ENCODE measurements around the gene ERI3. TPM values are rescaled to one million over a fixed set of nuclear protein-coding genes. Genes with fewer than 3 reads are reported as not detected.
A peak's percentile ranks its signal among the peaks of the same experiment; 100 is the strongest.

ERI3 gene
- total and polyA plus RNA-seq, 4 donors = 68.7 to 125 (median 107) TPM

DNA sequence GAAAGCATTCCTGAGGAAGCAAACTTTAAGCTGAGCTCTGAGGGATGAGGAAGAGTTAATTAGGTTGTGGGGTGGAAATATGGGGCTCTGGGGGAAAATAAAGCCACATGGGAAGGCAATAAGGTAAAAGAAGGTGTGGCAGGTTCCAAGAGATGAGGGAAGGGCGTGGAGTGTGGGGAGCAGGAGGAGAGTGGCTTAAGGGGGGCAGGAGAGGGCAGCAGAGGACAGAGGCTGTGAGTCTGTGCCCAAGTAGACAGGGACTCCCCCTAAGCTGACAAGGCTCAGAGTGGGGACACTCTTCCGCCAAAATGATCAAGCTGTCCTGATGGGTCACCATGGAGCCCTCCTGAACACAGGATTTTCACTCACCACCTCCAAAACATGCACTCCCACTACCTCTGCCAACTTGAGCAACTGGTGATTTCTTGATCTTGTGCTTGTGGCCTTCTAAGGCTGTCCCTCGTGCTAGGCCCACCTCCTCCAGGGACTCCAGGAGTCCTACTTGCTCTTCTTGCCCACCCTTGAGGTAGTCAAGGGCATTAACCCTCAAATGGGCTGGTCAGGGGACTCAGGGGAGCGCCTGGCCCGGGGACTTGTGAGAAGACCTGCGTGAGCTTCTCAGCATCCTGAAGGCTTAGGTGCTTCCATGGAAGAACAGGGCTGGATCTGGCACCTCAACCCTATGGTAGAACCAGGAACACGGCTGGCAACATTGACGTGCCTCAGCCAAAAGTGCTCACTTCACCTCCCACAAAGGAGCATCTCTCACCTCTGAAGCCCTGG is 118.4 kb downstream of the ERI3 start:
- no peak overlapping the region for H3K4me3 ChIP-seq (ENCODE audit: low read depth, low read length)
- H3K4me1 ChIP-seq (ENCODE audit: control insufficient read depth, insufficient read depth, low read length) = peaks cover 41% of the 10 kb centered on the region
- DNase-seq (ENCODE audit: low read depth in 4 of 6, low spot score in 6 of 6) = no peak
- H3K9me3 ChIP-seq (ENCODE audit: control insufficient read depth, insufficient read depth, low read length) = no peaks in the 10 kb centered on the region
- H3K27ac ChIP-seq (ENCODE audit: low read depth, low read length) = no peak overlapping the region
- H3K36me3 ChIP-seq (ENCODE audit: control insufficient read depth, insufficient read depth, low read length) = peaks cover 21% of the 10 kb centered on the region
- no peaks in the 10 kb centered on the region for H3K27me3 ChIP-seq (ENCODE audit: control insufficient read depth, insufficient read depth, low read length)
- WGBS (ENCODE audit: insufficient coverage) = 91% methylated on average over 8 of the region's 8 CpGs

DNA sequence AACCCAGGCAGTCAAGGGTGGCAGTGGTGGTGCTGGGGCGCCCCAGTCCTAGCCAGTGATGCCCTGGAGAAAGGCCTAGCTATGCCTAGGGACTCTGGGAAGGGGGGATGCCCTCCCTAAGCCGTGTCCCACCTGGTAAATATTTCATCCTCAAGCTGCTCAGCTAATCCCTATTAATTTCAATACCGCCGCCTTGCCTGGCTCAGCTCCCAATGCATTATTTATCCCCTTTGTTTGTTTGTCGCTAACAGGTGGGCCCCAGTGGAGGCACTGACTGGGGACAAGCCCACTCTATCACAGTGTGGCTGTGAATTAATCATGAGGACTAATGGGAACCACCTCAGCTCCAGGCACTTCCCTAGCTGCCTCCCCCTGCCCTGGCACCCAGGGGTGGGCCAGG is 119.2 kb downstream of the ERI3 start:
- DNase-seq (ENCODE audit: low read depth in 4 of 6, low spot score in 6 of 6) = peak in 1 of 6 donors; percentile 43
- no peaks in the 10 kb centered on the region for H3K27me3 ChIP-seq (ENCODE audit: control insufficient read depth, insufficient read depth, low read length)
- H3K9me3 ChIP-seq (ENCODE audit: control insufficient read depth, insufficient read depth, low read length) = no peaks in the 10 kb centered on the region
- H3K4me1 ChIP-seq (ENCODE audit: control insufficient read depth, insufficient read depth, low read length) = peaks cover 34% of the 10 kb centered on the region
- H3K27ac ChIP-seq (ENCODE audit: low read depth, low read length) = no peak overlapping the region
- WGBS (ENCODE audit: insufficient coverage) = 65% methylated on average over 2 of the region's 5 CpGs
- peaks cover 20% of the 10 kb centered on the region for H3K36me3 ChIP-seq (ENCODE audit: control insufficient read depth, insufficient read depth, low read length)
- no peak overlapping the region for H3K4me3 ChIP-seq (ENCODE audit: low read depth, low read length)

DNA sequence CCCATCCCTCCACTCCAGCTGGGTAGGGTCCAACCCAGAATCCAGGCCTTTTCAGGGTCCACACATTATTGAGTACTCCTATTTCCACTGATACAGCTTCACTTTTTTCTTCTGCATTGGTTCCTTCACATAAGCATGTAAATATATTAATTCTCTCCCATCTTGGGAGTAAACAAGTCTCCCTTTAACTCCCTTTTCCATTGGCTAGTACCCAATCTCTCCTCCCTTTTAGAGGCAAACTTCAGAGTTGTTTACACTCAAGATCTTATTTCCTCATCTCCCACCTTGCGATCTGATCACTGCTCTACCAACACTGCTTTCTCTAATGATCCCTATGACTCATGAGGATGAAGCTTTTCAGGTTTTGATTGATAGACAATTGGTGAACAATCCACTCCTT is 121.5 kb downstream of the ERI3 start:
- Histone ChIP-seq H3K9me3 (ENCODE audit: control insufficient read depth, insufficient read depth, low read length) (no peaks in the 10 kb centered on the region), H3K27ac (ENCODE audit: low read depth, low read length) (no peak overlapping the region), H3K27me3 (ENCODE audit: control insufficient read depth, insufficient read depth, low read length) (no peaks in the 10 kb centered on the region), H3K36me3 (ENCODE audit: control insufficient read depth, insufficient read depth, low read length) (peaks cover 24% of the 10 kb centered on the region), H3K4me3 (ENCODE audit: low read depth, low read length) (no peak overlapping the region), H3K4me1 (ENCODE audit: control insufficient read depth, insufficient read depth, low read length) (peaks cover 13% of the 10 kb centered on the region)
- DNase-seq (ENCODE audit: low read depth in 4 of 6, low spot score in 6 of 6) = no peak
- no CpG with 5 or more reads among the region's 1 CpG for WGBS (ENCODE audit: insufficient coverage)

DNA sequence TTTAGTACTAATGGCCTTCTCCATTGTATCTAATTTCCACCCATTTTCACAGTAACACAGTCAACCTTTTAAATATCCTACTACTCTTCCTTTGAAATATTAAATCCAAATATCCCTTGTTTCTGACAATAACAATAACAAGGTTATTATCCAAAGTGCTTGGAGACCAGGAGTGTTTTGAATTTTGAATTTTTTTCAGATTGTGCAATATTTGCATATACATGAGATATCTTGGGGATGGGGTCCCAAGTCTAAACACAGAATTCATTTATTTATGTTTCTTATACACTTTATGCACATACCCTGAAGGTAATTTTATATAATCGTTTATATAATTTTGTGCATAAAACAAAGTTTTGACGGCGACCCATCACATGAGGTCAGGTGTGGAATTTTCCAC is 124.3 kb downstream of the ERI3 start:
- WGBS (ENCODE audit: insufficient coverage) = no CpG with 5 or more reads among the region's 3 CpGs
- no peak overlapping the region for H3K4me3 ChIP-seq (ENCODE audit: low read depth, low read length)
- no peak for DNase-seq (ENCODE audit: low read depth in 4 of 6, low spot score in 6 of 6)
- H3K27me3 ChIP-seq (ENCODE audit: control insufficient read depth, insufficient read depth, low read length) = no peaks in the 10 kb centered on the region
- no peaks in the 10 kb centered on the region for H3K9me3 ChIP-seq (ENCODE audit: control insufficient read depth, insufficient read depth, low read length)
- H3K36me3 ChIP-seq (ENCODE audit: control insufficient read depth, insufficient read depth, low read length) = peaks cover 19% of the 10 kb centered on the region
- H3K27ac ChIP-seq (ENCODE audit: low read depth, low read length) = no peak overlapping the region
- no peaks in the 10 kb centered on the region for H3K4me1 ChIP-seq (ENCODE audit: control insufficient read depth, insufficient read depth, low read length)

DNA sequence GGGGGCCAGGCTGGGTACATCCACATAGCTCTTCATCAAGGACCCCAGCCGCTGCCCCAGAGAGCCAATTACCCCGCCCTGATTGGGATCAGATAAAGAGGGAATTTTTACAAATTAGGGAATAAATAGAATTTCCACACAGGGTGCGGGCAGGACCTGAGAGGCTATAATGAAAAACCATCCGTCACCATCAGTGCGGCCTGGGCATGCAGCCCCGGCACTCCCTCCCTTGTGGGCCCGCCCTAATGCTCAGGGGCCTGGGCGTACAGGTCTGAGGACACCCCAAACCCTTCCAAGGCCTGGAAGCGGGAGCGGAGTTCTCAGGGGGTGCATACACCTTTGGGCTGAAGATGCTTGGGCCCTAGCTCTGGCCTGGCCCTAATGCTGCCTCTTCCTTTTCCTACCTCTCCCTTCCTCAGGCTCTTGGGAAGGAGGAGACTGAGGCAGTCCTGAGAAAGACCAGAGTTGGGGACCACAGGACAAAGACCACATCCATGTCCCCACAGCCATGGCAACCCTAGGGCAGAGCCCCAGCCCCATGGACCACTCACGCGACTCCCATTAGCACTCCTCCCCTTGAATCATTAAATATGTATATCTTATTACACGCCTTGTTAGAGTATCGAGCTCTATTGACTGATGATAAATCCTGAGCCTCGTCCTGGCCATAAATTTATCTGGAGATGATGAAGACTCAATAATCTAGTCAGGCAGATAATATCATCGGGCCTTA is 125.5 kb downstream of the ERI3 start:
- peaks cover 19% of the 10 kb centered on the region for H3K36me3 ChIP-seq (ENCODE audit: control insufficient read depth, insufficient read depth, low read length)
- no peak overlapping the region for H3K27ac ChIP-seq (ENCODE audit: low read depth, low read length)
- no peaks in the 10 kb centered on the region for H3K27me3 ChIP-seq (ENCODE audit: control insufficient read depth, insufficient read depth, low read length)
- no peak overlapping the region for H3K4me3 ChIP-seq (ENCODE audit: low read depth, low read length)
- WGBS (ENCODE audit: insufficient coverage) = 88% methylated on average over 8 of the region's 16 CpGs
- H3K4me1 ChIP-seq (ENCODE audit: control insufficient read depth, insufficient read depth, low read length) = no peaks in the 10 kb centered on the region
- no peaks in the 10 kb centered on the region for H3K9me3 ChIP-seq (ENCODE audit: control insufficient read depth, insufficient read depth, low read length)
- no peak for DNase-seq (ENCODE audit: low read depth in 4 of 6, low spot score in 6 of 6)

DNA sequence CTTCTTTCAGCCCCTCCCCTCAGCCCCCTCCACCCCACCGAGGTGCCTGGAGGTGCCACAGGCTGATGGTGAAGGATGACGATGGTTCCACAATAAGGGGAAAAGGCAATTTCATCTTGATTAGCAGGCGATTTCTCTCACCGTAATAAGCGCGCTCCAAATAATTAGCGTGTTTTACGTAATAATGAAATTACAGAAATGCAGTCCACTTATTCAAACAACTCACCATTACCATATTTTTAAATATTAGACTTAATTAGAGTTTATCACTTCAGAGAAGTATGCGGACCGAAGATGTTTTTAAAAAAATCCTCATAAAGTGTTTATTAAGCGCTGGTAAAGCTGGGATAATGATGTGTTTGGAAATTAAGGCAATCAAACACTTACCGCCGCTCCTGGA is 126.8 kb downstream of the ERI3 start:
- H3K27ac ChIP-seq (ENCODE audit: low read depth, low read length) = no peak overlapping the region
- H3K36me3 ChIP-seq (ENCODE audit: control insufficient read depth, insufficient read depth, low read length) = peaks cover 20% of the 10 kb centered on the region
- H3K27me3 ChIP-seq (ENCODE audit: control insufficient read depth, insufficient read depth, low read length) = no peaks in the 10 kb centered on the region
- DNase-seq (ENCODE audit: low read depth in 4 of 6, low spot score in 6 of 6) = peak in 1 of 6 donors; percentile 87
- no peak overlapping the region for H3K4me3 ChIP-seq (ENCODE audit: low read depth, low read length)
- H3K4me1 ChIP-seq (ENCODE audit: control insufficient read depth, insufficient read depth, low read length) = no peaks in the 10 kb centered on the region
- WGBS (ENCODE audit: insufficient coverage) = 60% methylated on average over 1 of the region's 13 CpGs
- H3K9me3 ChIP-seq (ENCODE audit: control insufficient read depth, insufficient read depth, low read length) = no peaks in the 10 kb centered on the region

DNA sequence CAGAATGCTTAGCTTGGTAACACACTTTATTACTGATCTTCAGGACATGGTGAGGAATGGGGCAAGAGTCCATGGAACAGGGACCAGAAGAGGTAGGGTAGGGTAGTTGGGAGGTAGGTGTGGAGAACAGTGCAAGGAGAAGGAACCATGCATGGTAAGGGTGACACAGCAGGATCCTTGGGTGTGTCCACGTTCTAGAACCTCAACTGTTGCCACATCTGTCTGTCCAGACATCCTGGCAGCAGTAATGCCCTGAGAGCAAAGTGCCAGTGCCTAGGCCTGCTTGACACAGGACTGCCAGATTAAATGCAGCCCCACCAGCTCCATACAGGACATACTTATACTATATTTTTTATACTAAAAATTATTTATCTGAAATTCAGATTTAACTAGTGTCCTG is 127.8 kb downstream of the ERI3 start:
- Histone ChIP-seq H3K4me3 (ENCODE audit: low read depth, low read length) (no peak overlapping the region), H3K36me3 (ENCODE audit: control insufficient read depth, insufficient read depth, low read length) (peaks cover 29% of the 10 kb centered on the region), H3K27me3 (ENCODE audit: control insufficient read depth, insufficient read depth, low read length) (no peaks in the 10 kb centered on the region), H3K27ac (ENCODE audit: low read depth, low read length) (no peak overlapping the region), H3K9me3 (ENCODE audit: control insufficient read depth, insufficient read depth, low read length) (no peaks in the 10 kb centered on the region), H3K4me1 (ENCODE audit: control insufficient read depth, insufficient read depth, low read length) (no peaks in the 10 kb centered on the region)
- WGBS (ENCODE audit: insufficient coverage) = 100% methylated on average over 1 of the region's 1 CpG
- DNase-seq (ENCODE audit: low read depth in 4 of 6, low spot score in 6 of 6) = no peak

DNA sequence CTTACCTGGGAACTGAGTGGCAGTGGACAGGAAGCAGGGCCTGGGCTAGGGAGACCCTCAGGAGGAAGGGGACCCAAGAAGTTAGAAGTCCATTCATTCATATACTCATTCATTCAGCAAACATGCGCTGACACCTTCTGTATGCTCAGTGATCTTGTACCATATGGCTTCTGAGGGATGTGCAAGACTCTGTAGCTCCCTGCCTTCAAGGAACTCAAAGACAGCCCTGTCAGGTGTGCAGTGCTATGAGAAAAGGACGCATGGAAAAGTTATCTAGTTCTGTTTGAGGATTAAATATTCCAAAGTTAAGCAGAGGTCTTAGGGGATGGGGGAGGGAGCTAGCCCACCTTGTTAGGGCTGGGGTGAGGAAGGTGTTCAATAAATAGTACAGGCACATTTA is 129.3 kb downstream of the ERI3 start:
- Histone ChIP-seq H3K4me1 (ENCODE audit: control insufficient read depth, insufficient read depth, low read length) (no peaks in the 10 kb centered on the region), H3K27me3 (ENCODE audit: control insufficient read depth, insufficient read depth, low read length) (no peaks in the 10 kb centered on the region), H3K36me3 (ENCODE audit: control insufficient read depth, insufficient read depth, low read length) (peaks cover 39% of the 10 kb centered on the region), H3K4me3 (ENCODE audit: low read depth, low read length) (no peak overlapping the region), H3K9me3 (ENCODE audit: control insufficient read depth, insufficient read depth, low read length) (no peaks in the 10 kb centered on the region), H3K27ac (ENCODE audit: low read depth, low read length) (no peak overlapping the region)
- no peak for DNase-seq (ENCODE audit: low read depth in 4 of 6, low spot score in 6 of 6)
- 100% methylated on average over 2 of the region's 2 CpGs for WGBS (ENCODE audit: insufficient coverage)

DNA sequence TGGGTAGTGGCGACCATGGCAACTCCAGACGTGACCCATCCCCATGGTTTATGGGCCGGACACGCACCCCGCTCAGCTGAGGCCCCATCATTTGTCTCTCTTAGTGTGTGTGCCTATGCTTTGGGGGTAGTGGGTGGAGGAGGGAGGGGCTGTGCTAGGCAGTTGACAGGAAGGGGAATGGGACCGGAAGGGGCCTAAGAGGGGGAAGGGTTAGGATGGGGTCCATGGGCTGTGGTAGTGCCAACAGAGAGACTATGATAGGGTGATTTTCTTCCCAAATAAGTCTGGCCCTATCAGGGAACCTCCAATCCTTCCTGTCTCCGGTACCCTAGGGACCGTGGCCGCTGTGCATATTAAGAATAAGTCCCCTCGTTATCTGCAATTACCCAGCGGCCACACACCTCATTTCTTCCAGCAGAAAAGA is 131.9 kb downstream of the ERI3 start:
- Histone ChIP-seq H3K9me3 (ENCODE audit: control insufficient read depth, insufficient read depth, low read length) (no peaks in the 10 kb centered on the region), H3K36me3 (ENCODE audit: control insufficient read depth, insufficient read depth, low read length) (peaks cover 49% of the 10 kb centered on the region), H3K27me3 (ENCODE audit: control insufficient read depth, insufficient read depth, low read length) (no peaks in the 10 kb centered on the region), H3K4me1 (ENCODE audit: control insufficient read depth, insufficient read depth, low read length) (peaks cover 1% of the 10 kb centered on the region), H3K4me3 (ENCODE audit: low read depth, low read length) (no peak overlapping the region), H3K27ac (ENCODE audit: low read depth, low read length) (no peak overlapping the region)
- DNase-seq (ENCODE audit: low read depth in 4 of 6, low spot score in 6 of 6) = no peak
- WGBS (ENCODE audit: insufficient coverage) = 62% methylated on average over 10 of the region's 11 CpGs

All from spinal cord (tissue), 10 donors.